Activated CD8-positive, alpha-beta memory T cell treated with anti-CD3 and anti-CD28 coated beads, Interleukin-2, amount 50 U/mL, for 48 hours (primary cell): ENCODE measurements around the gene TMEM141.
"Not testable (repeated sequence)": the region's sequence is repeated elsewhere in the genome, so short reads cannot be mapped to it uniquely, and the experiment has no call there.

Experiments used
- DNase-seq: peaks from one replicate; pipeline ENCODE4 v3.0.0-alpha.2; 2020

Gene TMEM141

DNA sequence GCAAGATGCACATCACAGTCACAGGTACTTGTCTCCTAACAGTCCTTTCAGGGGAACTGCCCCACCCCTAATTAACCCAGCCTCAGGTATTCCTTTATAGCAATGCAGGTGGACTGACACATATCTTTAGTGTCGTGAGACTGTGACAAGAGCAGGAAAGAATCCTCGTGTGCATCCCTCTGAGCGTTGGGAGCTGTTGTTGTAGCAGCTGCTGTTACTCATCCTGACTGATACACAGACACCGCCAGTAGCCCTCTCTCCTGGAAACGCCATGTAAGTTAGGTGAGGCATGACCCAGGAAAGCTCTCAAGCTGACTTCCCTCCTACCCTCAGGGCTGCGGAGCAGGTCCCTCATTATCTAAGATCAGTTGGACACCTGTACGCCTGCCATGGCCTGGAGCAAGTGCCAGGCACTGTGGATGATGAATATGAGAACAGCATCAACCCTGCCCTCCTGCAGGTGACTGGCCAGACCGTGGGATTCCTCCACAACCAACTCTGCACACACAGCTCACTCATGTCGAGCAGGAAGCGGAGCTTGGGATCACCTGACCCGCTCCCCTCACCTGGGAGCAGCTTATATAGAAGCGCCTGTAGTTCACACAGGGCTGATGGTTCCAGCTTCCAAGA is 16.6 kb upstream of the TMEM141 start:
- no peak for DNase-seq

DNA sequence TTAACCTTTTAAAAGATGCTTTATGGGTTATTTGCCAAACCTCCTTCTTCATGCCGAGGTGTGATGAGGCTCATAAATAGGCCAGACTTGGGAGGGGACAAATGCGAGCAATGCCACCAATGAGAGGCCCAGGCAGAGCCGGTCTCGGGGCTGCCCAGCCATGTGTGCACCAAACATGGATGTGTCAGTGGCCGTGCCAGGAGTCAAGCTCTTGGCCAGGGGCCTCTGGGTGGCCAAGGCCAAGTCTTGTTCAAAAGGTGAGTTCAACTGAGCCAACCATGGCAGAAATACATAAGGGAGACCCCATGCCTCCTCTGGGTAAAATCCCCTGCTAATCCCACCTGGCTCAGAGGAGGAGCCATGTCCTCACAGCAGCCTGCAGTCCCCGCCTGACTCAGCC is 16.0 kb upstream of the TMEM141 start:
- DNase-seq: no peak

DNA sequence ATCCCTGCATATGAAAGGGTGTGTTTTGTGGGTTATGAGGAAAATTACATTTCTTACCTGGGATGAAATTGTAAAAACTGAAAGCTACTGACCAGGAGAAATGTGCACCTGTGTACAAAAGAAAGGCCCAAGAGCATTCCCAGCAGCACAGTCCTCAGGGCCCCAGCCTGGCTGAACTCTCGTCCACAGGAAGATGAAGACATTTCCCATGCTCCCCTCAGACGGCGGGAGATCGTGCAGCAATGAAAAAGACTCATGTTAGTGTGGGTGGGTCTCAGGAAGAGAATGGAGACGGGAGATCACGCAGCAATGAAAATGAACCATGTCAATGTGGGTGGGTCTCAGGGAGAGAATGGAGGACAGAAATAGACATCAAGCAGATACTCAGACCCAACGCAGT is 14.2 kb upstream of the TMEM141 start:
- no peak for DNase-seq

DNA sequence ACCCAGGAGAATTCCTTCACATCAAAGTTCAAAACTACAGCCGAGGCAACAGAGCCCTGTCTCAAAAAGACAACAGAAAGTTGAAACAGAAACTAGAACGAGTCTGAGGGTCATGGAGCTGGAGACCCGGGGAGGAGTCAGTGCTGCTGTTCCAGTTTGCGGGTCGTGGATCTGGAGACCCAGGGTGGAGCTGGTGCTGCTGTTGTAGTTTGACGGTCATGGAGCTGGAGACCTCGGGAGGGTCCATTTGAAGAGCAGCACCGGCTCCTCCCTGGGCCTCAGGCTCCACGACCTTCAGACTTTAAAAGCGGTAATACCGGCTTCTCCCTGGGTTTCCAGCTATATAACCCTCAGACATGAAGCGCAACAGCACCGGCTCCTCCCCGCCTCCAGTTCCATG is 13.8 kb upstream of the TMEM141 start:
- no peak for DNase-seq

DNA sequence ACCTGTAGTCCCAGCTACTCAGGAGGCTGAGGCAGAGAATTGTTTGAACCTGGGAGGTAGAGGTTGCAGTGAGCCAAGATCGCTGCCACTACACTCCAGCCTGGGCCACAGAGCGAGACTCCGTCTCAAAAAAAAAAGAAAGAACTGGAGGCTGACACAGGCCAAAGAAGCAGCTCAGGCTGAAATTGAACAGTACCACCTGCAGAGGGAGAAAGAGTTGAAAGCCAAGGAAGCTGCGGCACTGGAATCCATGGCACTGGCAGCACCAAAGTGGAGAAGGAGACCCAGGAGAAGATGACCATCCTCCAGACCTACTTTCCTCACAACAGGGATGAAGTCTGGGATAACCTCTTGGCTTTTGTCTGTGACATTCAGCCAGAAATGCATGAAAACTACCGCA is 11.3 kb upstream of the TMEM141 start:
- no peak for DNase-seq

DNA sequence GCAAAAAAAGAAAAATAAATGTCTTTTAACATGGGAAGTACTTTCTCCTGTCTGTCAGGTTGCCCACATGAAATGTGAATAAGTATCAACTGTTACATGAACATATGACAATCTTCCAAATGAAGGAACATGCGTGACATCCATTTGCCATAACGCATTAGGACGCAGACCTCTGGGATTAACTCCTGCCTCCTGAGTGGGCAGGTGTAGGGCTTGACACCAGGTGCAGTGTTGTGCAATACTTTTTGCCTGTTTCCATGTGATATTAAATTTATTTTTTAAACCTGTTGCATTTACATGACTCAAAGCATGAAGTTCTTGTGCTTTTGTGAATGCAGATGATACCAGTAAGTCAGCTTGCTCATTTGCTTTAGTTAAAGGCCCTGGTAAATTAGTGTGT is 8.7 kb upstream of the TMEM141 start:
- DNase-seq: no peak

DNA sequence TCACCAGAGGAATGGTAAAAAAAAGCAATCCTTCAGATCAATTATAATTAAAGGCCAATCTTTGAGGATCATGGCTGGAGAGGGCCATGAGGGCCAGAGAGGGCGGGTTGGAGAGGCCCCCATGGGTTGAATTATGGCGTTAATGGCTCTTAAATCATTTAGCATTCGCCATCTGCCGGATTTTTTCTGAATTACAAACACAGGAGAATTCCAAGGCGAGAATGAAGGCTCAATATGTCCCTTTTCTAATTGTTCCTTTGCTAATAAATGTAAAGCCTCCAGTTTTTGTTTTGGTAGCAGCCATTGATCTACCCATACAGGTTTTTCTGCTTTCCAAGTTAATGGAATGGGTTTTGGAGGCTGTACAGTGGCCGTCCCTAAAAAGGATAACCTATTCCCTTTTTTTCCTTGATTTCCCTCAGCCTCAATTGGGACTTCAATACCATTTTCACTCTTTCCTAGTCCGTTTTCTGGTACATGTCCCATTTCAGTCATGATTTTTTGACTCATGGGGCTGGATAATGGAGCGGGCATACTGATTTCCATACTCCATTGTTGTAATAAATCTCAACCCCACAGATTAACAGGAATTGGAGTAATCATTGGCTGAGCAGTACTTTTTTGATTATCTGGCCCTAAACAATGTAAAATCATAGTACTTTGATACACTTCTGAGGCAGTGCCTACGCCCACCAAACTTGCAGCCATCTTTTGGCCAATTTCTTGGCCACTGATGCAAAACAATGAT is 6.7 kb upstream of the TMEM141 start:
- no peak for DNase-seq

DNA sequence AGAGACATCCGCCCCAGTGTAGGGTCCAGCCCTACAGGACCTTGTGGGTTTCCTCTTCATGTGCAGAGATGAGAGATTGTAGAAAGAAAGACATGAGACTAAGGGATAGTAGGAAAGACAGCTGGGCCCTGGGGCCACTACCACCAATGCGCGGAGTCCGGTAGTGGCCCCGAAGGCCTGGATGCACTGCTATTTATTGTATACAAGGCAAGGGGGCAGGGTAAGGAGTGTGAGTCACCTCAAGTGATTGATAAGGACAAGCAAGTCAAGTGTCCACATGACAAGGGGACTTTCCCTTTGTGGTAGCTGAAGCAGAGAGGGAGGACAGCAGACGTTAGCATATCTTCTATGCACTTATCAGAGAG is 6.2 kb upstream of the TMEM141 start:
- no peak for DNase-seq

DNA sequence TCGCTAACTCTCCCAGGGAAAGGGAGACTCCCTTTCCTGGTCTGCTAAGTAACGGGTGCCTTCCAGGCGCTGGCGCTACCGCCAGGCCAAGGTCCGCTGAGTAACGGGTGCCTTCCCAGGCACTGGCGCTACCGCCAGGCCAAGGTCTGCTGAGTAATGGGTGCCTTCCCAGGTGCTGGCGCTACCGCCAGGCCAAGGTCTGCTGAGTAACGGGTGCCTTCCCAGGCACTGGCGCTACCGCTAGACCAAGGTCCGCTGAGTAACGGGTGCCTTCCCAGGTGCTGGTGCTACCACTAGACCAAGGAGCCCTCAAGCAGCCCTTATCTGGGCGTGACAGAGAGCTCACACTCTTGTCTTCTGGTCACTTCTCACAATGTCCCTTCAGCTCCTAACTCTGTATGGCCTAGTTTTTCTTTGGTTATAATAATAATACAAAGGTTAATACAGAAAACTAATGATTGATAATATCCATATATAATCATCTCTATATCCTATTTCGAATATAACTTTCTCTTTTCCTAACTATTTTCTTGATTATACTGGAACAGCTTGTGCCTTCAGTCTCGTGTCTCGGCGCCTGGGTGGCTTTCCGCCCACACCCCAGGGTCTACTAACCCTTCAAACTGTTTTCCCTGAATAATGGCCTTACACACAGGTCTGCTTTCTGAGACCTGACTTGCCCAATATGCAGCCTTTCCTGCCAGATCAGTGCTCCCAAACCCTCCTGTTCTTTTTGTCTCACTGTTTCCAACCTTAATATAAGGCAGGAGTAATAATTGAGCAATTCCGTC is 5.4 kb upstream of the TMEM141 start:
- not testable (repeated sequence) for DNase-seq

DNA sequence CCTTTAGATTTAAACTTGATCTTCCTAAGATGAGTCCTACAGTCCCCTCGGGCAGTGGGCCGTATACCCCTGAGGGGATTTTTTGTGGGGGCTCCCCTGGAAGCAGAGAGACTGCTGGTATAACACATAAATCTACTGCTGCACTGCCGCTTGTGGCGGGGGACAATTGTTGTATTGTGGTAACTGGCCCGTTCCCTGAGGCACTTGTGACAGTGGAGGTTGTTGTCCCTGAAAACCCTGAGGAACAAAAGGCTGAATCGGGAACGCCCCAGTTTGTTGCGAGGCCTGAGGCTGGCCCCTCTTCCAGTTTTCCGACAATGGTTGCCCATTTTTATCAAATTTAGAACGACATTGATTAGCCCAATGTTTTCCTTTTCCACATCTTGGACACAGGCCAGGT is 4.7 kb upstream of the TMEM141 start:
- DNase-seq: no peak

DNA sequence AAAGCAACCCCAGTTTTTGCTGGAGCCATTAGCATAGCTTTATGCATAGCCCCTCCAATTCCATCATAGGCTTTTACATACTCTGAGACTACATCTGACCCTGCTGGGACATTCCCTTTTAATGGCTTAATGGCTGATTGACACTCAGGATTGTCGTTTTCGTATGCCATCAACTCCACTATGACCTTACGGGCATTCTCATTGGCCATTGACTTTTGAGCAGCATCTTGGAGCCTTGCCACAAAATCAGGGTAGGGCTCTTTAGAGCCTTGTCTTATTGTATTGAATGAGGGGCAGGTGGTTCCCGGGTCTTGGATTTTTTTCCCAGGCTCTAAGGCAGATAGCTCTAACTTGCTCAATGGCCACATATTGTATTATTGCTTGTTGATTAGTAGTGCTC is 4.2 kb upstream of the TMEM141 start:
- DNase-seq: not testable (repeated sequence)

DNA sequence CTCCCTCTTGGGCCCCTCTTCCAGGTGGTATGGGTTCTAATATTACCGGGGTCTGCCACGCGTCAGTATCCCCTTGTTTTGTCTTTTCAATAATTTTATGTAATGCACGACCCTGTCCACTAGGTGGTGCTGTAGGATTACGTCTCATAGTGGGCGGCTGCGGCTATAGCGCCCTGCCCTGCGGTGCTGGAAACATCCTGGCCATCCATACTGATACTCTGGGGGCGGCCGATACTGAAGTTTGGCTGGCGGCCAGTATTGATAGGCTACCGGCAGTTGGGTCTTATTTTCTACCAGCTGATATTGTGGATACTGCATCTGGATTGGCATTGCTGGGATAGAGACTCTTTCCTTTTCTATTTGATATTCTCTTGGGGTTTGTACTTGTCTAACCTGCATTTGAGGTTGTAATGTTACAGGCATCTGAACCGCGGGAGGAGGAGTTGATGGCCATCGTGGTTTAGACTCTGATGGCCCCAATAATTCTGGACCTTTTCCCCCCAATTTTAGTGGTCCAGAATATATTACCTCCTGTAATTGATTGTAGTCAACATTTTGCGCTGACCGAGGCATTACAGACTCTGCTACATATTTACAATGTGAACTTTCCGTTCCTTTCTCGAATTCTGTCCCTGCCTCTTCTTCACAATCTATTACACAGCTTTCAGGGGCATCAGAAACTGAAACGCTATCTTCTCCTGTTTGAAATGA is 3.3 kb upstream of the TMEM141 start:
- DNase-seq: peak; percentile 86

DNA sequence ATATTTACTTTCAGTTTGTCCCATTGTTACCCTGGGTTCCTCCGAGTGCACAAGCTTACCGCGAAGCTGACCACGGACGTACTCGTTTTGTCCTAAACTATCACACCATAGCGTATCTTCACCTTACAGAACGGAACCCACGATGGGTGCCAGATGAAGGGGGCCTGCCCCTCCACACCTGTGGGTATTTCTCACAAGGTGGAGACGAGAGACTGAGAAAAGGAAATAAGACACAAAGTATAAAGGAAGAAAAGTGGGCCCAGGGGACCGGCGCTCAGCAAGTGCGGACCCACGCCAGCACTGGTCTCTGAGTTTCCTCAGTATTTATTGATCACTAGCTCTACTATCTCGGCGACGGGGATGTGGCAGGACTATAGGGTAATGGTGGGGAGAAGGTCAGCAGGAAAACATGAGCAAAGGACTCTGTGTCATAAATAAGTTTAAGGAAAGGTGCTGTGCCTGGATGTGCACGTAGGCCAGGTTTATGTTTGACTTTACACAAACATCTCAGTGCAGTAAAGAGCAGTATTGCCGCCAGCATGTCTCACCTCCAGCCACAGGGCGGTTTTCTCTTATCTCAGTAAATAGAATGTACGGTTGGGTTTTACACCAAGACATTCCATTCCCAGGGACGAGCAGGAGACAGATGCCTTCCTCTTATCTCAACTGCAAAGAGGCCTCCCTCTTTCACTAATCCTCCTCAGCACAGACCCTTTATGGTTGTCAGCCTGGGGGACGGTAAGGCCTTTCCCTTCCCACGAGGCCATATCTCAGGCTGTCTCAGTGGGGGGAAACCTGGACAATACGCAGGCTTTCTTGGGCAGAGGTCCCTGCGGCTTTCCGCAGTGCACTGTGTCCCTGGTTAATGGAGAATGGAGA is 2.3 kb upstream of the TMEM141 start:
- DNase-seq: not testable (repeated sequence)

DNA sequence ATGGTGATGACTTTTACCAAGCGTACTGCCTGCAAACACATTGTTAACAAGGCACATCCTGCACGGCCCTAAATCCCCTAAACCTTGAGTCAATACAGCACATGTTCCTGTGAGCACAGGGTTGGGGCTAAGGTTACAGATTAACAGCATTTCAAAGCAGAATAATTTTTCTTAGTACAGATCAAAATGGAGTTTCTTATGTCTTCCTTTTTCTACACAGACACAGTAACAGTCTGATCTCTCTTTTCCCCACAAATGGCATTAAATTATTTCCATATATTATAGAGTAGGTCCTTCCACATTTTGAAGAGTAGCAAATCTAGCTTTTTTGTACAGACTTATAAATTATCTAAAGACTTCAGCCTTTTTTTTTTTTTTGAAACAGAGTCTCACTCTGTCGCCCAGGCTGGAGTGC is 1.6 kb upstream of the TMEM141 start:
- no peak for DNase-seq

DNA sequence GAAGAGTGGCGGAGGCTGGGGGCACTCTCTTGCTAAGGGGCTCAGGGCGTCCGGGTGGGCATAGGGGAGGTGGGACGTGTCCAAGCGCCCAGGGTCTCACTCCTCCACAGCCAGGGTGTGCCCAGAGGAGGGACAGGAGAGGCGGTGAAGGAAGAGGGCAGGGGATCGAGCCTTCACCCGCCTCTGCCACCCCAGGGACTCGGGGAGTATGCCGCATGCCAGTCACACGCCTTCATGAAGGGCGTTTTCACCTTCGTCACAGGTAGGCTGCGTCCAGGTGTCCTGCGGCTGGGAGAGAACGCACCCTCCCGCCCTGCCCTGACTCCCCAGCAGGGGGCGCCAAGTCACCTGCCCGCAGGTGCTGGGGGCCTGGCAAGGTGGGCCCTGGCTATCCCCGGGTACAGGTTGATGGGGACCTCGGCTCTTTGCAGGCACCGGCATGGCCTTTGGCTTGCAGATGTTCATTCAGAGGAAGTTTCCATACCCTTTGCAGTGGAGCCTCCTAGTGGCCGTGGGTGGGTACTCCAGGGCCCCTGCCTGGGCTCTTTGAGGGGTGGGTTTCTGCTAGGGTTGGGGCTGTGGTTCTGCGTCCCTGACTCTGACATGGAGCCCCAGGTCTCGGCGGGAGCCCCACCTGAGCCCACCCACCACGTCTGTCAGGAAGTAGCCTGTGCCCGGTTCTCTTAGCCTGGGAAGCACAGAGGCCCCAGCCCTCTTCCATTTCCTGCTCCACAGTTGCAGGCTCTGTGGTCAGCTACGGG is 552 bp downstream of the TMEM141 start:
- DNase-seq: peak; percentile 84

DNA sequence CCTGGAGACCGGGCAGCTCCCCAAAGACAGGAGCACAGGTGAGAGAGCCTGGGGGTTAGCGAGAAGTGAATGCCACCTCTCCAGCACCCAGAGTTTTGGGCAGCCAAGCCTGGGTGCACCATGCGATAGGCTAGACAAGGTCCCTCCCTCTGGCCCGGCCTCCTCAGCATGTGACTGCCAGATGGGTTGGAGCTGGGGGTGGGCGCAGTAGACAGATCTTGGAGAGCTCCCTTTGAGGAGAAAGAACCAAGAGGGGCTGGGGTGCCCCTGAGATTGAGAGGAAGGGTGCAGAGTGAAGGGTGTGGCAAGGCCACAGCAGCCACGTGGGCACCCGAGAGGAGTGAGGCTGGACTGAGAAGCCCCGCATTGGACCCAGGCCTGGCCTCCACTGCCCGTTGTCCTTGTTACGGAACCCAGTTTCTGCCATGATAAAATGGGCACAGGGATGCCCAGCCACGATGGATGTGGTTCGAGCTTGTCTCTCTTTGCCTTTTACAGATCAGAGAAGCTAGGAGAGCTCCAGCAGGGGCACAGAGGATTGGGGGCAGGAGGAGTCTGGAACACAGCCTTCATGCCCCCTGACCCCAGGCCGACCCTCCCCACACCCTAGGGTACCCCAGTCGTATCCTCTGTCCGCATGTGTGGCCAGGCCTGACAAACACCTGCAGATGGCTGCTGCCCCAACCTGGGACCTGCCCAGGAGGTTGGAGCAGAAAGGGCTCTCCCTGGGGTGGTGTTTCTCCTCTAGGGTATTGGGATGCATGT is 1.4 kb downstream of the TMEM141 start:
- DNase-seq: no peak

DNA sequence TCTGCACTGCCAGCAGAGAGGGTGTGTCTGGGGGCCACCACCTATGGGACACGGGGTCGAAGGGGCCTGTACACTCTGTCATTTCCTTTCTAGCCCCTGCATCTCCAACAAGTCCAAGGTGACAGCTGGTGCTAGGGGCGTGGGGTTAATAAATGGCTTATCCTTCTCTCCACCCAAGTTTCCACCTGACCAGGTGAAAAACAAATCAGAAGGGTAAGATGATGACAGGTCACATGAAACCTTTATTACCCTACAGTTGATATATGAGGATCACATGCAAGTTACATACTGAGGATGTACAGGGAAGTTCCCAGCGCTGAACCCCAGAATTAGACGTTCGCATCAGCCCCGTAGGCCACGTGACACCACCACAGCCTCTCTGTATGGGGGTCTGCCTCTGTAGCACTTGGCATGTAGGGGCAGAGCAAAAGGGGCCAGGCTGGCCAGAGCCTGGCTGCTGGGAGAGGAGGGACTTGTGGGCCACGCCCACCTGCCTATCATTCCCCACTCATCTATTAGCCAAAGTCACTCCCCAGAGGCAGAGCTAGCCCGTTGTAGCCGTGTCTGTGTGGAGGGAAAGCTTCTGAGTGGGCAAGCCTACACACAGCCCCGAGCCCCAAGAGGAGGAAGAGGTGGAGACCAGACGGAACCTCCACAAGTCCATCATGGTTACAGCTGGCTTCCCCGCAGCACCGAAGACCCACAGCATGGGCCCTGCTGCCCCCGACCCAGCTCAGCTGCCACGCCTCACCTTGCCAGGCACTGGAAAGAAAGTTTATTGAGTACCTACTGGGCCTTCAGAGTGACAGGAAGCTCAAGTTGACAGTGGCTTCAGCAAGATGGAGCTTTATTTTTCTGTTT is 2.2 kb downstream of the TMEM141 start:
- DNase-seq: no peak

DNA sequence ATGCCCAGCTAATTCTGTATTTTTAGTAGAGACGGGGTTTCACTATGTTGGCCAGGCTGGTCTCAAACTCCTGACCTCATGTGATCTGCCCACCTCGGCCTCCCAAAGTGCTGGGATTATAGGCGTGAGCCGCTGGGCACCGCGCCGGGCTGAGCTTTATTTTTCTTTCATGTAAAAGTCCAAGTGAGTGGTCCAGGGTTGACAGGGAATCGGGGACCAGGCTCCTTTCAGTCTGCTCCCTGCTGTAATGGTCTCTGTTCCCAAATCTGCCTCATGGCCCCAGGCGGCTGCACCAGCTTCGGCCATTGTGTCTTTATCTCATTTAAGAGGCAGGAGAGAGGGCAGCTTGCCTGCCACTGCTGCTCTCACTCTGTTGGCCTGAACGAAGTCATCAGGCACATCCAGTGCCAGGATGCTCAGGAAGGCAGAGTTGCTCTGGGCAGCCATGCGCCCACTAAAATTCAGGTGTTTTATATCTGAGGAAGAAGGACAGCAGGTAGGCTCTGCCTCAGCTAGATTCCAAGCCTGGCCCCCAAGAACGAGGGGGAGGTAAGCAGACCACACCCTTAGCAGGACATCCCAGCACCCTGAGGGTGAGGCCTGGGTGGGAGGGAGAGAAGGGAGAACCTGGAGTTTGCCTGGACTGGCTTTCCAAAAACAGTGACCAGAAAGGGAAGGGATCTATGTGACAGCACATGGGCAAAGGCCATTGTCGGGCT is 3.3 kb downstream of the TMEM141 start:
- DNase-seq: no peak

DNA sequence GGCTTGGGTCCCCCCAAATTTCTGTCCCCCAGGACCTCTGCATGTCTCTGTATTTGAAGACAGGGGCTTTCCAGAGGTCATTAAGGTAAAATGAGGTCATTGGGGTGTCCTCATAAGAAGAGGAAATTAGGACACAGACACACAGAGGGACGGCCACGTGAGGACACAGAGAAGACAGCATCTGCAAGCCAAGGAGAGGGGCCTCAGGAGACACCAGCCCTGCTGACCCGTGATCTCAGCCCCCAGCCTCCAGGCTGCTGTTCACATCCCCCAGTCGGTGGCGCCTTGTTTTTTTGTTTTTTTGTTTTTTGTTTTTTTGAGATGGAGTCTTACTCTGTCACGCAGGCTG is 3.8 kb downstream of the TMEM141 start:
- DNase-seq: no peak
